BLaER1 treated with 17β-estradiol and CSF1 and Interleukin-3, amounts not matched to agents 10 nM and 100 nM (cell line): ENCODE results near the gene NAV2.

Experiments
- H3K27ac ChIP-seq, 11 experiments: shearing (Covaris generic); formaldehyde crosslinking; 2 replicates each; pipeline ENCODE4 v1.8.1; 2022
- H3K27me3 ChIP-seq, 11 experiments: shearing (Covaris generic); formaldehyde crosslinking; 2 replicates each; pipeline ENCODE4 v1.8.1; 2022
- H3K36me3 ChIP-seq, 11 experiments: shearing (Covaris generic); formaldehyde crosslinking; 2 replicates each; pipeline ENCODE4 v1.8.1; 2022
- H3K4me1 ChIP-seq, 10 experiments: shearing (Covaris generic); formaldehyde crosslinking; 2 replicates each; pipeline ENCODE4 v1.8.1; 2022
- H3K4me2 ChIP-seq, 11 experiments: shearing (Covaris generic); formaldehyde crosslinking; 2 replicates each; pipeline ENCODE4 v1.8.1; 2022
- H3K4me3 ChIP-seq, 10 experiments: shearing (Covaris generic); formaldehyde crosslinking; 2 replicates each; pipeline ENCODE4 v1.8.1; 2022
- H3K9ac ChIP-seq, 11 experiments: shearing (Covaris generic); formaldehyde crosslinking; 2 replicates each; pipeline ENCODE4 v1.8.1; 2022
- H3K9me3 ChIP-seq, 11 experiments: shearing (Covaris generic); formaldehyde crosslinking; replicated peaks in 1 of 11; 2 replicates each; pipeline ENCODE4 v1.8.1; 2022
- H4K20me1 ChIP-seq, 11 experiments: shearing (Covaris generic); formaldehyde crosslinking; 2 replicates each; pipeline ENCODE4 v1.8.1; 2022
- Cebpa-rat ChIP-seq, 11 experiments: shearing (Covaris generic); IDR thresholded peaks; 2 replicates each; pipeline ENCODE4 v1.8.1; 2022

The NAV2 gene

DNA sequence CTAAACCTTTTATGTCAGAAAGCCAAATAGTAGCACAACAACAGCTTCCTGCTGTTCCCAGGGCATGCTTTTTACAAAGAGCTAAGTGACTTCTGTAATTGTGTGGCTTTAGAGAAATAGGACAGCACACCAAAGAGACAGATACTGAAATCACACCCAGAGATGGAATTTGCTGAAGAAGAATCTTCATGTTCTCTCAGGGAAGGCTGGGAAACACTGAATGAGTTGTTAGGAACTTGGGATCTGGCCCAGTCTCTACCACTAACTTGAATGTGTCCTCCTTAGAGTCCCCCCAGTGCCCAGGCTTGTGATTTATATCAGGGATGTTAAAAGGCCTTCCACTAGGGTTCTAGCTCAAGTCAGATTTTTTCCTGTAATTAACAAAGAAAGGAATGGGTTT is 272.5 kb downstream of the NAV2 start:
- H3K9me3 ChIP-seq, result no peaks in the 10 kb centered on the region
- peaks cover 0 to 15% (median 11%) of the 10 kb centered on the region in 10 experiments; a peak in 16 of 20 replicates for H3K4me1 ChIP-seq
- no peak for TF ChIP-seq Cebpa-rat (IDR thresholded peaks at IDR 0.05)
- H3K36me3 ChIP-seq, result no peaks in the 10 kb centered on the region
- no peak overlapping the region for H3K4me3 ChIP-seq
- no peaks in the 10 kb centered on the region for H4K20me1 ChIP-seq
- H3K9ac ChIP-seq, result no peak overlapping the region
- no peaks in the 10 kb centered on the region for H3K27me3 ChIP-seq
- no peak overlapping the region; a peak in 2 of 22 replicates for H3K4me2 ChIP-seq
- H3K27ac ChIP-seq, result no peak overlapping the region

DNA sequence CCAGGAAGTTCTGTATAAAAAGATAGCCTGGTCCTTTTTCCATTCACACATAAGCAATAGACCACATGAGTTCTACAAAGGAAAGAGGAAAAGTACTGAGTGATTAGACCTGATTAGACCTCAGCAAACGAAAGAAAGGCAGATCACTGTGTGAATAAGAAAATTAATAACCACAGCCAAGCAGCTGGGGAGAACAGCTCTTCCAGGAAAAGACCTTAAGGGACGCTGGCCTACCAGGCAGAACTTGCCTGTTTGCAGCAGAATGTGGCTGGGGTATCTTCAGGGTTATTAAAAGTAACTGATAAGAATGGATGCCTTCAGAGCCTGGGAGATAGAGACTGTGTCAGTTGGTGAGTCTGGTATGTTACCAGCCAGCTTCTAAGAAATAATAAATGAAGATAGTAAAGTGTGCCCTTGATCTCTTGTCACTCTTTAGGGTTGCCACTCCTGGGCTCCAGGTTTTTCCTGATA is 274.7 kb downstream of the NAV2 start:
- H3K36me3 ChIP-seq, result no peaks in the 10 kb centered on the region
- H3K9ac ChIP-seq, result no peak overlapping the region
- no peaks in the 10 kb centered on the region for H3K9me3 ChIP-seq
- no peaks in the 10 kb centered on the region for H4K20me1 ChIP-seq
- no peak overlapping the region for H3K4me3 ChIP-seq
- no peak overlapping the region for H3K27ac ChIP-seq
- H3K27me3 ChIP-seq, result no peaks in the 10 kb centered on the region
- no peak for TF ChIP-seq Cebpa-rat (IDR thresholded peaks at IDR 0.05)
- peak overlapping the region in 2 of 11 experiments; percentile 16 to 22; a peak in 2 of 22 replicates for H3K4me2 ChIP-seq
- H3K4me1 ChIP-seq, result peaks cover 0 to 14% (median 10%) of the 10 kb centered on the region in 10 experiments; a peak in 16 of 20 replicates

DNA sequence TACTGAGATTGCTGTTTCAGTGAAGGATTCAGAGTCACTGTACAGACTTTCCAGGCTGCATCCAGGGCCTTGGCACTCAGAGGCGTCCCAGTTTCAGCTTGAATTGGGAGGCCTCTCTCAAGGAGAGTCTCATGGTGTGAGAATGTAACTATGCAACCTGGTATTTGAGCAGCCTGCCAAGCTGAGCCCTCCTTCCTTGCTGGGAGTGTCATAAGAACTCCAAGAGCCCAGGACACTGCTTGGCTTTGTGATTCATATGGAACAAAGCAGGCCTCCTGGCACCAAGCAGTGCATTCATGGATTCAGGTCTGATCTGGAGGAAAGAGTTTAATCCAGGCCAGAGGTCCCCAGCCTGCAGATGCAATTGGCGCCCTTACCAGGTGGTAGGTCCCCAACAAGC is 276.0 kb downstream of the NAV2 start:
- Histone ChIP-seq H3K27ac (no peak overlapping the region), H3K9me3 (peaks cover 0 to 8% (median 0%) of the 10 kb centered on the region in 11 experiments; a peak in 1 of 22 replicates), H3K4me3 (no peak overlapping the region), H3K4me1 (peaks cover 0 to 13% (median 10%) of the 10 kb centered on the region in 10 experiments; a peak in 16 of 20 replicates), H3K4me2 (no peak overlapping the region), H4K20me1 (no peaks in the 10 kb centered on the region), H3K27me3 (no peaks in the 10 kb centered on the region), H3K36me3 (no peaks in the 10 kb centered on the region), H3K9ac (no peak overlapping the region)
- TF ChIP-seq Cebpa-rat (IDR thresholded peaks at IDR 0.05), result no peak

GRCh38 chr11:19989191-19989590 is 276.6 kb downstream of the NAV2 start:
- H3K9me3 ChIP-seq, result peaks cover 0 to 8% (median 0%) of the 10 kb centered on the region in 11 experiments; a peak in 1 of 22 replicates
- no peaks in the 10 kb centered on the region for H3K36me3 ChIP-seq
- no peaks in the 10 kb centered on the region for H4K20me1 ChIP-seq
- no peak overlapping the region for H3K9ac ChIP-seq
- no peak overlapping the region for H3K4me3 ChIP-seq
- H3K27me3 ChIP-seq, result no peaks in the 10 kb centered on the region
- H3K4me1 ChIP-seq, result peaks cover 0 to 7% (median 5%) of the 10 kb centered on the region in 10 experiments; a peak in 16 of 20 replicates
- no peak overlapping the region for H3K27ac ChIP-seq
- H3K4me2 ChIP-seq, result no peak overlapping the region
- TF ChIP-seq Cebpa-rat (IDR thresholded peaks at IDR 0.05), result no peak

- Histone ChIP-seq H3K4me1 (no peaks in the 10 kb centered on the region; a peak in 1 of 20 replicates), H3K27me3 (no peaks in the 10 kb centered on the region), H3K36me3 (no peaks in the 10 kb centered on the region), H3K4me3 (no peak overlapping the region), H3K9me3 (peaks cover 0 to 8% (median 0%) of the 10 kb centered on the region in 11 experiments; a peak in 1 of 22 replicates), H3K27ac (no peak overlapping the region), H4K20me1 (no peaks in the 10 kb centered on the region), H3K9ac (no peak overlapping the region), H3K4me2 (no peak overlapping the region; a peak in 1 of 22 replicates)
- no peak for TF ChIP-seq Cebpa-rat (IDR thresholded peaks at IDR 0.05)
These were observed 279.5 kb downstream of the NAV2 start for GRCh38 chr11:19992162-19992561.

GRCh38 chr11:19992998-19993397 is 280.4 kb downstream of the NAV2 start:
- H3K4me1 ChIP-seq, result no peaks in the 10 kb centered on the region; a peak in 1 of 20 replicates
- H3K27me3 ChIP-seq, result no peaks in the 10 kb centered on the region
- no peaks in the 10 kb centered on the region for H3K36me3 ChIP-seq
- H4K20me1 ChIP-seq, result no peaks in the 10 kb centered on the region
- no peak overlapping the region for H3K27ac ChIP-seq
- no peak overlapping the region for H3K4me2 ChIP-seq
- peaks cover 0 to 8% (median 0%) of the 10 kb centered on the region in 11 experiments; a peak in 1 of 22 replicates for H3K9me3 ChIP-seq
- no peak overlapping the region for H3K9ac ChIP-seq
- TF ChIP-seq Cebpa-rat (IDR thresholded peaks at IDR 0.05), result no peak
- H3K4me3 ChIP-seq, result no peak overlapping the region

GRCh38 chr11:19994672-19995071 is 282.0 kb downstream of the NAV2 start:
- H3K9ac ChIP-seq, result no peak overlapping the region
- no peak overlapping the region for H3K27ac ChIP-seq

GRCh38 chr11:19995145-19995544 is 282.5 kb downstream of the NAV2 start:
- Histone ChIP-seq H3K9me3 (peaks cover 0 to 8% (median 0%) of the 10 kb centered on the region in 11 experiments; a peak in 1 of 22 replicates), H3K4me3 (no peak overlapping the region), H3K9ac (no peak overlapping the region), H4K20me1 (no peaks in the 10 kb centered on the region), H3K36me3 (no peaks in the 10 kb centered on the region), H3K27ac (no peak overlapping the region), H3K4me2 (no peak overlapping the region), H3K4me1 (peaks cover 0 to 4% (median 0%) of the 10 kb centered on the region in 10 experiments; a peak in 4 of 20 replicates), H3K27me3 (no peaks in the 10 kb centered on the region)
- no peak for TF ChIP-seq Cebpa-rat (IDR thresholded peaks at IDR 0.05)

More at GRCh38 chr11:19994672-19995071, 282.0 kb downstream of the NAV2 start:
- Histone ChIP-seq H3K27me3 (no peaks in the 10 kb centered on the region), H3K36me3 (no peaks in the 10 kb centered on the region), H3K4me1 (no peaks in the 10 kb centered on the region; a peak in 1 of 20 replicates), H3K4me2 (no peak overlapping the region), H4K20me1 (no peaks in the 10 kb centered on the region), H3K4me3 (no peak overlapping the region), H3K9me3 (peaks cover 0 to 8% (median 0%) of the 10 kb centered on the region in 11 experiments; a peak in 1 of 22 replicates)
- no peak for TF ChIP-seq Cebpa-rat (IDR thresholded peaks at IDR 0.05)

DNA sequence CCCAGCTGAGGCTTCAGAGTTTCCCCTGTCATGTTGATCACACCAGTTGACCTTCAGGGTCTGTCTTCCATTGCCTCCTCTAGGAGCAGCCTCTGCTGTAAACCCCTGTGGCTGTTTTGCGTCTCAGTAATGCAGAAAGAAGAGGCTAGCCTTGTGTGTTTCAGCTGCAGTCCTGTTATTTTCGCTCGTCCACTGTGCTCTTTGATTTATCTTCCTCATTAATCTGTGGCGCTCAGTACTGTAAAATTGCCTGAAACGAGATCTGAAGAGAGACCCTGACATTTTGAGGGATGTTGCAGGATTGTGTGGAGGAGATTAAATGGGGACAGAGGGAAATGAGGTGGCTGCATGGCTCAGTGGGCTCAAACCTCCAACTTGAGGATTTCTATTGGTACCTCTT is 283.9 kb downstream of the NAV2 start:
- no peak overlapping the region for H3K9ac ChIP-seq
- peaks cover 0 to 13% (median 7%) of the 10 kb centered on the region in 10 experiments; a peak in 9 of 20 replicates for H3K4me1 ChIP-seq
- H3K27me3 ChIP-seq, result no peaks in the 10 kb centered on the region
- no peak overlapping the region for H3K27ac ChIP-seq
- no peaks in the 10 kb centered on the region for H4K20me1 ChIP-seq
- H3K4me2 ChIP-seq, result no peak overlapping the region
- H3K36me3 ChIP-seq, result no peaks in the 10 kb centered on the region
- TF ChIP-seq Cebpa-rat (IDR thresholded peaks at IDR 0.05), result no peak
- peaks cover 0 to 8% (median 0%) of the 10 kb centered on the region in 11 experiments; a peak in 1 of 22 replicates for H3K9me3 ChIP-seq
- H3K4me3 ChIP-seq, result no peak overlapping the region

GRCh38 chr11:20000022-20000350 is 287.3 kb downstream of the NAV2 start:
- H3K9me3 ChIP-seq, result no peaks in the 10 kb centered on the region
- peaks cover 0 to 20% (median 9%) of the 10 kb centered on the region in 10 experiments; a peak in 10 of 20 replicates for H3K4me1 ChIP-seq
- no peaks in the 10 kb centered on the region for H3K27me3 ChIP-seq
- H3K9ac ChIP-seq, result no peak overlapping the region
- TF ChIP-seq Cebpa-rat (IDR thresholded peaks at IDR 0.05), result no peak
- H3K4me3 ChIP-seq, result no peak overlapping the region
- H3K4me2 ChIP-seq, result peak overlapping the region in 3 of 11 experiments; percentile 13 to 26 (median 26); a peak in 3 of 22 replicates
- no peaks in the 10 kb centered on the region for H3K36me3 ChIP-seq
- H4K20me1 ChIP-seq, result no peaks in the 10 kb centered on the region
- H3K27ac ChIP-seq, result no peak overlapping the region
